SJSA1 (cell line): Measurements from ENCODE around the gene MOB4. TPM values are rescaled to one million over a fixed set of nuclear protein-coding genes. Genes with fewer than 3 reads are reported as not detected.
"Not testable (repeated sequence)": the region's sequence is repeated elsewhere in the genome, so short reads cannot be mapped to it uniquely, and the experiment has no call there.

ENCODE experiments used
- DNase-seq, 2 experiments: peaks; one replicate each; pipeline ENCODE4 v3.0.0-alpha.2; 2015 to 2020; ENCODE audit warnings: low spot score in 2 of 2, low read depth in 1 of 2
- H3K27ac ChIP-seq: fragments of 250-450 bp; sonication (Bioruptor Pico); 2 replicates; pipeline ENCODE4 v1.5.1; 2020; ENCODE audit warnings: mild to moderate bottlenecking, moderate library complexity
- H3K27me3 ChIP-seq: fragments of 250-450 bp; sonication (Bioruptor Pico); replicated peaks from 2 replicates; pipeline ENCODE4 v1.5.1; 2020; ENCODE audit warnings: mild to moderate bottlenecking, moderate library complexity
- H3K36me3 ChIP-seq: fragments of 250-450 bp; sonication (Bioruptor Pico); 2 replicates; pipeline ENCODE4 v1.5.1; 2020; ENCODE audit warnings: mild to moderate bottlenecking
- H3K4me1 ChIP-seq: fragments of 250-450 bp; sonication (Bioruptor Pico); replicated peaks from 2 replicates; pipeline ENCODE4 v1.6.1; 2021; ENCODE audit warnings: mild to moderate bottlenecking
- H3K4me3 ChIP-seq: fragments of 250-450 bp; sonication (Bioruptor Pico); 2 replicates; pipeline ENCODE4 v1.5.1; 2020; ENCODE audit warnings: mild to moderate bottlenecking
- H3K9me3 ChIP-seq: fragments of 250-450 bp; sonication (Bioruptor Pico); replicated peaks from 2 replicates; pipeline ENCODE4 v1.5.1; 2020; ENCODE audit warnings: mild to moderate bottlenecking
- total RNA-seq: library from RNA; depleted of rRNA; stranded (reverse); fragments of >200 nt; shearing (Covaris generic); gene quantifications from 2 replicates; pipeline ENCODE4 v1.2.3, GENCODE V29; 2014; rRNA removed

The MOB4 gene
- total RNA-seq, 1 experiment from 2014 or later, result 69.8 TPM

DNA sequence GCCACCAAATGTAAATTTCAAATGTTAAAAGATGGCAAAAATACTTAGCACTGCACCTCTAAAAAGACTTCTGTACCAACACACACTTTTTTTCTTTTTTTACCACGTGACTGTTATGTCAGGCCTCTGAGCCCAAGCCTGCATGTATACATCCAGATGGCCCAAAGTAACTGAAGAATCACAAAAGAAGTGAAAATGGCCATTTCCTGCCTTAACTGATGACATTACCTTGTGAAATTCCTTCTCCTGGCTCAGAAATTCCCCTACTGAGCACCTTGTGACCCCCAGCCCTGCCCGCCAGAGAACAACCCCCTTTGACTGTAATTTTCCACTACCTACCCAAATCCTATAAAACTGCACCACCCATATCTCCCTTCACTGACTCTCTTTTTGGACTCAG is 62.4 kb downstream of the MOB4 start:
- H3K4me3 ChIP-seq, DNase-seq, H3K4me1 ChIP-seq, H3K9me3 ChIP-seq, H3K27ac ChIP-seq, H3K36me3 ChIP-seq, H3K27me3 ChIP-seq: not testable (repeated sequence)

DNA sequence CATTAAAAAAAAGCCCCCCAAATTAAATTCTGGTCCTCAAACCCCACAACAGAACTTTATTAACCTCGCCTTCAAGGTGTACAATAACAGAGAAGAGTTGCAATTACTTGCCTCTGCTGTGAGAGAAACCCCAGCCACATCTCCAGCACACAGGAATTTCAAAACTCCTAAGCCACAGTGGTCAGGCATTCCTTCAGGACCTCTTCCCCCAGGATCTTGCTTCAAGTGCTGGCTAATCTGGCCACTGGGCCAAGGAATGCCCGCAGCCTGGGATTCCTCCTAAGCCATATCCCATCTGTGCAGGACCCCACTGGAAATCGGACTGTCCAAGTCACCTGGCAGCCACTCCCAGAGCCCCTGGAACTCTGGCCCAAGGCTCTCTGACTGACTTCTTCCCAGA is 64.3 kb downstream of the MOB4 start:
- H3K4me1 ChIP-seq, H3K36me3 ChIP-seq, H3K27me3 ChIP-seq, DNase-seq, H3K27ac ChIP-seq, H3K4me3 ChIP-seq, H3K9me3 ChIP-seq: not testable (repeated sequence)

DNA sequence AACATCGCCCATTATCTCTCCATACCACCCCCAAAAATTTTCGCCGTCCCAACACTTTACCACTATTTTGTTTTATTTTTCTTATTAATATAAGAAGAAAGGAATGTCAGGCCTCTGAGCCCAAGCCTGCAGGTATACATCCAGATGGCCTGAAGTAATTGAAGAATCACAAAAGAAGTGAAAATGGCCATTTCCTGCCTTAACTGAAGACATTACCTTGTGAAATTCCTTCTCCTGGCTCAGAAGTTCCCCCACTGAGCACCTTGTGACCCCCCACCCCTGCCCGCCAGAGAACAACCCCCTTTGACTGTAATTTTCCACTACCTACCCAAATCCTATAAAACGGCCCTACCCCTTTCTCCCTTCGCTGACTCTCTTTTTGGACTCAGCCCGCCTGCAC is 71.4 kb downstream of the MOB4 start:
- not testable (repeated sequence) for H3K27me3 ChIP-seq, H3K4me1 ChIP-seq, DNase-seq, H3K9me3 ChIP-seq, H3K4me3 ChIP-seq, H3K36me3 ChIP-seq, H3K27ac ChIP-seq

DNA sequence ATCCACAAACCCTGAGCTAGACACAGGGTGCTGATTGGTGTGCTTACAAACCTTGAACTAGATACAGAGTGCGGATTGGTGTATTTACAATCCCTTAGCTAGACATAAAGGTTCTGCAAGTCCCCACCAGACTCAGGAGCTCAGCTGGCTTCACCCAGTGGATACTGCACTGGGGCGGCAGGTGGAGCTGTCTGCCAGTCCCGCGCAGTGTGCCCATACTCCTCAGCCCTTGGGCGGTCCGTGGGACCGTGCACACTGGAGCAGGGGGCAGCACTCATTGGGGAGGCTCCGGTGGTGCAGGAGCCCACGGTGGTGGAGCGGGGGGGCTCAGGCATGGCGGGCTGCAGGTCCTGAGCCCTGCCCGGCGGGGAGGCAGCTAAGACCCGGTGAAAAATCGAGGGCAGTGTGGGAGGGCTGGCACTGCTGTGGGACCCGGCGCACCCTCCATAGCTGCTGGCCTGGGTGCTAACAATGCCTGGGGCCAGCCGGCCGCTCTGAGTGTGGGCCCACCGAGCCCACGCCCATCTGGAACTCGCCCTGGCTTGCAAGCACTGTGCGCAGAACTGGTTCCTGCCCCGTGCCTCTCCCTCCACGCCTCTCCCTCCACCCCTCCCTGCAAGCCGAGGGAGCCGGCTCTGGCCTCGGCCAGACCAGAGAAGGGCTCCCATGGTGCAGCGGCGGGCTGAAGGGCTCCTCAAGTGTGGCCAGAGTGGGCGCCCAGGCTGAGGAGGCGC is 75.6 kb downstream of the MOB4 start:
- no peak overlapping the region for H3K4me3 ChIP-seq
- H3K27ac ChIP-seq, result no peak overlapping the region
- no peaks in the 10 kb centered on the region for H3K27me3 ChIP-seq
- no peaks in the 10 kb centered on the region for H3K4me1 ChIP-seq
- no peaks in the 10 kb centered on the region for H3K9me3 ChIP-seq
- DNase-seq, result no peak
- no peaks in the 10 kb centered on the region for H3K36me3 ChIP-seq

DNA sequence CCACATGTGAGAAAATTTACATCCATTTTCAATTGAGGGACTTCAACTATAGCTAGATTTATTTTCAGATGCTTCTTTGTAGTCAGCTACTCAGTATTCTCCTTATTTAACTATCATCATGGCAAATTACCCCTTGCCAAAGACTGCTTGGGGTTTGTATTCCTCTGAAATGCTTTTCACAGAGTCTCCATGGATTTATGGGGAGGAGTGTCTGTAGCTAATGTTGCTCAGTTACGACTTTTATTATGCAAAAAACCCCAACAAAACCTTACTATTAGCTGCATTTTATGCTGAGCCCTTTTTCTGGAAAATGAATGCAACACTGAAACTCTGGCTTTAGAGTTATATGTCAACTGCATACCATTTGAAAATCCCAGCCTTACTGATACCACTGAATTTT is 80.9 kb downstream of the MOB4 start:
- H3K4me1 ChIP-seq, result no peaks in the 10 kb centered on the region
- no peak overlapping the region for H3K4me3 ChIP-seq
- no peaks in the 10 kb centered on the region for H3K27me3 ChIP-seq
- H3K27ac ChIP-seq, result no peak overlapping the region
- DNase-seq, result no peak
- H3K9me3 ChIP-seq, result no peaks in the 10 kb centered on the region
- no peaks in the 10 kb centered on the region for H3K36me3 ChIP-seq

DNA sequence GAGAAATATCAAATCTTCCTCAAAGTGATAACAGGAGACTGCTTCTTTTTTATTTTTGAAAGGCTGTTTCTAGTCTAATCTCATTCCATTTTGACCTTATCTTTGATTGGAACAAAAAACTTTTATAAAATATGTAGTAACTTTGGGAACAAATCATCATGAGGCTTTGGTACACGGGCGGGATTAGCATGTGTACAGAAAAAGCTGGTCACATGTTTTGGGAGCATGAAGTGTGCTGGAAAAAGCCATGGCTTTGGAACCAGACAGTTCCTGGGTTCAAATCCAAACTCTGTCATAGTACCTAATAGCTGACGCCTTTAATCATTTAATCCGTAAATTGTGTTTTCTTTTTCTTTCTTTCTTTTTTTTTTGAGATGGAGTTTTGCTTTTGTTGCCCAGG is 81.3 kb downstream of the MOB4 start:
- H3K36me3 ChIP-seq, result no peaks in the 10 kb centered on the region
- H3K4me1 ChIP-seq, result no peaks in the 10 kb centered on the region
- no peaks in the 10 kb centered on the region for H3K27me3 ChIP-seq
- no peak overlapping the region for H3K27ac ChIP-seq
- H3K4me3 ChIP-seq, result no peak overlapping the region
- no peaks in the 10 kb centered on the region for H3K9me3 ChIP-seq
- DNase-seq, result no peak

DNA sequence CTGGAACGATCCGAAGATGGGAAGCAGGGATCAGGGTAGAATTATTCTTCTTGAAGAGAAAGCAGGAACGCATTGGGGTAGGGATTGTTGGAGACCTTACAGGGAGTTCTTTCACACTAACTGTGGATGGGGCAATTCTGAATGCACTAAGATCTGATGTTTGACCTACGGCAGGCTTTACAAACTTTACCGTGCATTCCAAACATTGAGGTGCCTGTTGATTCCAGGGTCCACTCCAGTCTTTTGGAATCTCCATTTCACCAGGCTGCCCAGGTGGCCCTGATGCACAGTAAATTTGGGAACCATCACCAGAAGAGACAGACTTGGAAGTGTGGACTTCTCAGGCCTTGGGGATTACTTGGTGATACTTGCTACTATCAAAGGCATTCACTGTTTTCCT is 82.6 kb downstream of the MOB4 start:
- H3K9me3 ChIP-seq, result no peaks in the 10 kb centered on the region
- H3K4me1 ChIP-seq, result no peaks in the 10 kb centered on the region
- no peak for DNase-seq
- no peak overlapping the region for H3K27ac ChIP-seq
- no peaks in the 10 kb centered on the region for H3K27me3 ChIP-seq
- H3K4me3 ChIP-seq, result no peak overlapping the region
- no peaks in the 10 kb centered on the region for H3K36me3 ChIP-seq

DNA sequence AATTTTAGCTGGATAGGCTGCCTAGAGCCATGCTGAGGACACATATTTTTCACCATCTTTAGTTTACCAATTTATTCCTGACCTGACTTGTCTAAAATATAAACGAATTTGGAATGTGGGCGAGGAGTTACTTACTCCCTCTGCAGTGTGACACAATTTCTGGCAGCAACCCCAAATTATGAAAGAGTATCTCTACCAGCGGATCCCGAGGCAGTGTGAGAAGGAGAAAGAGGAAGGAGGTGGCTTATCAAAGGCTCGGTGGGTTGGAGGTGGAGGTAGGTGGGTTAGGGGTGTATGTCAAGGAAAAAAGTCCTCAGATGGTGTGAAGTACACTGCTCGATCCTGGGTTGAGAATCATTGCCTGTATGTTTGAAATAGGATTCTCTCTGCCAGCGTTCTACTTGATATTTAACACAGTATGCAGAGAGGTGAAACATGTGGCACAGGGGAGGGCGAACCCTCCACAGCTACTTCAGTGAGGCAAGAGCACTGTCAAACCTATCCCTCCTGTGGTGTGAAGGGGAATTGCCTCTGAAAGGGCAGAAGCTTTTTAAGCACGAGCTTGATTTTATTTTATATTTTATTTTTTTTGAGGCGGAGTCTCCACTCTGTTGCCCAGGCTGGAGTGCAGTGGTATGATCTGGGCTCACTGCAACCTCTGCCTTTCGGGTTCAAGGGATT is 83.6 kb downstream of the MOB4 start:
- H3K27me3 ChIP-seq, result no peaks in the 10 kb centered on the region
- DNase-seq, result no peak
- H3K27ac ChIP-seq, result no peak overlapping the region
- no peaks in the 10 kb centered on the region for H3K36me3 ChIP-seq
- H3K4me1 ChIP-seq, result no peaks in the 10 kb centered on the region
- no peaks in the 10 kb centered on the region for H3K9me3 ChIP-seq
- no peak overlapping the region for H3K4me3 ChIP-seq

DNA sequence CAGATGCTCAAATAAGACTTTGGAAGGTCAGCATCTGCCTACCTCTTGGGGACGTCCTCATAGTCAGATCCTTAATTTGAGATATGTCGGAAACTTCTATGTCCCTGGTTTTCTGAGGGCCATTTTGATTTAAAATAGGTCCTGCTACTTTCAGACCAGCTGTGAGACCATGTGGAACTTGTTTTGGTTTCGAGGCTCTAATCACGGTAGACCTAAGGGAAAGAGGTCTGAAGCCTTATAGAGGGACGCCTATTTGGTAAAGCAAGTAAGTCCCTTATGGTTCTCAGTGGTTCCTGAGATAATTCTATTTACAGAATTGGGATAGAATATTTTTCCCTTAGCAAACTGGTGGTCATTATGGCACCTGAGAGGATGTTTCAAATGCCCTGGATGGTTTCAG is 84.4 kb downstream of the MOB4 start:
- DNase-seq, result no peak
- Histone ChIP-seq H3K27ac (no peak overlapping the region), H3K4me1 (no peaks in the 10 kb centered on the region), H3K4me3 (no peak overlapping the region), H3K27me3 (no peaks in the 10 kb centered on the region), H3K9me3 (no peaks in the 10 kb centered on the region), H3K36me3 (no peaks in the 10 kb centered on the region)

DNA sequence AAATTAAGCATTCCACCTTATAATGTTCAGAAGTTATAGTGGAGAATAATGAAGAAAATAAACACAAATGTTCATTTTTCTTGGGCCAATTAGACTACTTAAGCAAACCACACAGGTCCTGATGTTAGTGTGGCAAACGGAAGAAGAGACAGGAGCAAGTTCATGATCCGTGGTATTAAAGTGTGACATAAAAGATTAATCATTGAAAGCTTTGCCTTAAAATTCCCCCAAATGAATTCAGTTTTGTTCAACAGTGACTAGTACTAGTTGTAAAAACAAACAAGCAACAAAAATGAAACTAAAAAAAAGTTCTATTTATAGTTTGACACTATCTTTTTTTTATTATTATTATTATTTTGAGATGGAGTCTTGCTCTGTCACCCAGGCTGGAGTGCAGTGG is 85.9 kb downstream of the MOB4 start:
- no peaks in the 10 kb centered on the region for H3K36me3 ChIP-seq
- H3K4me3 ChIP-seq, result no peak overlapping the region
- no peaks in the 10 kb centered on the region for H3K27me3 ChIP-seq
- DNase-seq, result no peak
- H3K27ac ChIP-seq, result no peak overlapping the region
- no peaks in the 10 kb centered on the region for H3K9me3 ChIP-seq
- no peaks in the 10 kb centered on the region for H3K4me1 ChIP-seq

Other genes starting within 250 kb of the MOB4 start
- gene ANKRD44, start 205.3 kb upstream of the MOB4 start, total RNA-seq, result 8.4 and 15.5 TPM in 2 replicates
- 157 and 250 TPM in 2 replicates for gene SF3B1, start 81.0 kb upstream of the MOB4 start, total RNA-seq
- gene COQ10B, start 62.5 kb upstream of the MOB4 start, total RNA-seq, result 42.9 and 60.9 TPM in 2 replicates
- gene HSPD1, start 16.2 kb upstream of the MOB4 start, total RNA-seq, result 379 and 468 TPM in 2 replicates
- 328 and 363 TPM in 2 replicates for gene HSPE1, start 15.7 kb upstream of the MOB4 start, total RNA-seq
- gene RFTN2, start 159.5 kb downstream of the MOB4 start, total RNA-seq, result 0.16 and 0.21 TPM in 2 replicates
- 4.1 and 5.2 TPM in 2 replicates for gene MARS2, start 189.3 kb downstream of the MOB4 start, total RNA-seq